ENCODE results near the gene CCT3.

- no peak for TF ChIP-seq CTCF (IDR thresholded peaks at IDR 0.05; ENCODE audit: low read length)
- no peak for TF ChIP-seq EZH2 (optimal IDR thresholded peaks at IDR 0.05; ENCODE audit: low read depth, low read length)
These were observed 822 bp downstream of the CCT3 start for GRCh38 chr1:156337052-156337887.

All from MM.1S (cell line).